ENCODE results near the gene CCDC69.

Gene CCDC69

DNA sequence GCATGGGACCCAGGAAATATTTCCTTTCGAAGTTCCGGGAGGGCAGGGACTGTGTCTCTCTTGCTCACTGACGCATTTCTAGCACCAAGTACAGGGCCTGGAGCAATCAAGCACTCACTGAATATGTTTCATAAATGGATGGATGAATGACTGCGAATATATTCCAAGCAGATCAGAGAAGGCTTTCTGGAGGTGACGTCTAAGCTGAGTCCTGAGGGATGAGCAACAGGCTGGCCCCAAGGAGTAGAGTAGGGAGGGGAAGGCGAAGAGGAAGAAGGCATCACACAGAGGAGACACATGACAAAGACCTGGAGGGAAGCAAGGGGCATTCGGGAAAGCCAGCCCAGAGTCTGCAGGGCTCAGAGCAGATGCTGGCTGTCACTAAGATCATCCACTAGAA, 80.2 kb downstream of the CCDC69 start:
- no peak for DNase-seq

DNA sequence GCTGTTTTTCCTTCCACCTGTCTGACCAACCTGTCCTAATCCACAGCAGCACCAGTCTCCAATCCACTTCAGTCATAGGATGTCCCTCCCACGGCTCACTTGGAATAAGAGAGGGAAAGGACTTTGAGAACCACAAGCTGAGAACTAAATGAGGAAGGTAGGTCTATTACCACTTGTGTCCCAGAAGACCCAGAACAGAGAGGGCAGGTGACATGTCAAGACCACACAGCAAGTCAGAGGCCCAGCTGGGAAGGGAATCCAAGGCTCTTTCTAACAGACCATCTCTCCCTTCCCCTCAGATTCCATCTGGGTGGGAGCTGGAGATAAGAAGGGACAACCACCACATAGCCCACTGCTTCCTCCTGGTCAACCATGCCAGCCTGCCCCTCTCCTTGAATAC, 81.0 kb downstream of the CCDC69 start:
- DNase-seq = no peak

DNA sequence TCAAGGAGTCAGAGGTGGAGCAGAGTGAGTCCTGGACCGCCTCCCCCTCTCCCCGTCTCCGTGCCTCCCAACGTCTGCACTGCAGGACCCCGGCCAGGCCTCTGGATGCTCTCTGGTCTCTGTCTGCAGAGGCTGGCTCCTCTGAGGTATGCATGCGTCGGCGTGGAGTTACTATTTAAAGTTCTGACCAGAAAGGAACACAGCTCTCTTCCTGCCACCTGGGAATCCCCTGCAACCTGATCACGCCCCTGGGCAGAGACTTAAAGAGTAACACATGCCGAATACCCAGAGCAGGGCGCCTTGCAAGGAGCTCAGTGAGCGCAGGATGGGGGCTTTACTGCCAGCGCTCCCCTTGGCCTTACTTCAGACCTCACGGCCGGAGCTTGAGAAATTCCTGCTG, 82.4 kb downstream of the CCDC69 start:
- peak in 1 of 51 donors; percentile 22 for DNase-seq

DNA sequence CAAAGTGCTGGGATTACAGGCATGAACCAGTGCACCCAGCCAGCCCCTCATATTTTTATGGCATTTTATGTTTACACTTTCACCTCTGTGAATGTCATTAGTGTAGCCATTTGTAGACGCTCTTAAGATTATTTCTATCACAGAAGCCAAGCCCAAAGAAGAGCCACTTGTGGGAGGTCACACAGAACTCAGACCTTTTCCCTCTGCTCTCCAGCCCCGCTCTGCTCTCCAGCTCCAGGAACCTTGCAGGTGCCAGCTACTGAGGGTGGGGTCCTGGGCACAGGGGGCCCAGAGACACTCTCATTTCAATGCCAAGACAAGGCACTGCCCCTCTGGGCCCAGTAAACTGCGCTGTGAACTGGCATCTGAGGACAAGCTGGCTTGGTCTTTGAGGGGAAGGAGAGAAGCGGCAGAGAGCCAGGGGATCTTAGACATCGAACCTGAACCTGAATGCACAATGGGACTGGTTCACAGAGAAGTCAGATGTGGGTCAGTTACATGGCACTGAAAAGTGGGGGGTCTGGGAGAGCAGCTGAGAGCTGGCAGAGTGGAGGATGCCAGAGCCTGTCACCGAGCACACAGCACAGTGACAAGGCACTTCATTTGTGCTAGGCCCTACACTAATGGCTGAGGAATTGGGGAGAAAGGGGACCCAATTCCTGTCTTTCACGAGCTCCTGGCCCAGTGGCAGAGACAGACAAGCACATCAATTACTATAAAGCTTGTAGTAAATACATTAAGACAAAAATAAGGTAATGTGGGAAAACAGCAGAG, 83.0 kb downstream of the CCDC69 start:
- peak in 19 of 51 donors; percentile 15 to 57 (median 33) for DNase-seq

DNA sequence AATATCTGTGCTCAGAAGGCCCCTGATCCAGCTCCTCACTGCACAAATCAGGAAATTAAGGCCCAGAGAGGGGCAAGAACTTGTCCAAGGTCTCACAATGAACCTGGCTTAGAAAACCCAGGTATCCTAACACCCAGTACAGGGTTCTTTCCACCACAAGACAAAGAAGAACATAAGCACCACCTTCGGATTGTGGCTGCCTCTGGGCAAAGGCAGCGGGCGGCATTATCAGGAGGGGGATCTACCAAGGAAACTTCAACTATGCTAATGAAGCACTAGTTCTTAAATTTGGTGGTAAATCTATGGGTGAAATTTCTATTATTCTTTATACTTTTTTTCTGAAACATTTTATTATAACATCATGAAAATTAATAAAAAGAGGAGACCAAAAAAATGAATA, 84.2 kb downstream of the CCDC69 start:
- no peak for DNase-seq

DNA sequence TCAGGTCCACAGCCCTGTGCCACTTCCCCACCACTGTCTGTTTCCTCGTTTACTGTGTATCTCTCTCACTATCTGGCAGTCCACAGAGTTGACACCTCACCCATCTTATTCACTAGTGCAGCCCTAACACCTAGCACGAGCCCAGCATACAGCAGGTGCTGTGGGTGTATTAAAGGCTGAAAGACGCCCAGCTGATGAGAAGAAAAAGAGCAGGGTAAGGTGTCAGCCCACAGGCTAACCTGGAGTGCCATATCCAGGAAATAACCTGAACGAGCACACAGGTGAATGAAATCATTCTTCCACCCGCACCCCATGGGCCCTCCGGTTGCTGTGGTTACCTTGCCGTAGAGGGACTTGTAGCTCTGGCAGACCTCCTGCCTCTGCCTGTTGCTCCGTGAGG, 84.9 kb downstream of the CCDC69 start:
- no peak for DNase-seq

DNA sequence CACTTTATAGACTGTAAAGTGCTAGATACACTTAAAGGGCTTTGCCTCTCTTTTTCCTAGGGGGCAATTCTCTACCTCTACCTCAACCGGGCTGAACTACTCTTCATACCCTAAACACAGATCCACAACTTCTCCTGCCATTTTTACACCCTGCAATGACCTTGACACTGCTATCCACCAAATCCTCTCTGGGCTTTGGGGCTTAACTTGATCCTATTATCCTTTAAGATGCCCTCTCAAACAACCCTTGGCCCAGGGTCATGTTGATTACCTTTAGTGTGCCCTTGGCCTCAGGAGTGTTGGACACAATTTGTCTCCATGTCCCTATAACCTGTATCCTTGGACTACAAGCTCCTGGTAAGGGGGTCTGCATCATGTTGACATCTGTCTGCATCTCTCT, 85.8 kb downstream of the CCDC69 start:
- no peak for DNase-seq

DNA sequence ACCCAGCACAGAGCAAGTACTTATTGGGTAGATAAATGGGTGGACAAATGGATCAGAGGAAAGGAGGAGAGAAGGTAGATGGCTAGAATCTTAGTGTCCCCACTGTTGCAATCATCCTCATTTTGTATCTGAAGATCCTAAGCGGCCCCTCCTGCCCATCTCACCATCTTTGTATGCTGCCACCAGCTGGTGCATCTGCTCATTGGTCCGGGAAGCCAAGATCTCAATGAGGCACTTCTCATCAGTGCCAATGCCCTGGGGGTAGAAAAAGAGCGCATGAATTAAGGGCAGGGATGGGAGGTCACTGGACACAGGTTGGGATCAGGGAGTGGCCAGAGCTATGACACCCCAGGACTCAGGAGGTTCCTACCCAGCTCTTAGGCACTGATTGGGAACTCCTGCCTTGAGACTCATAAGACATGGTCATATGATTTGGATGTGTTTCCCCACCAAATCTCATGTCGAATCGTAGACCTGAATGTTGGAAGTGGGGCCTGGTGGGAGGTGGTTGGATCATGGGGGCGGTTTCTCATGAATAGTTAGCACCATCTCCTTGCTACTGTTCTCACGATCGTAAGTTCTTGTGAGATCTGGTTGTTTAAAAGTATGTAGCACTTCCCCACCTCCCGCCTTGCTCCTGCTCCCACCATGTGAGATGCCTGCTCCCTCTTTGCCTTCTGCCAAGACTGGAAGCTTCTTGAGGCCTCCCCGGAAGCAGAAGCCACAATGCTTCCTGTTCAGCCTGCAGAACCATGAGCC, 86.6 kb downstream of the CCDC69 start:
- no peak for DNase-seq

DNA sequence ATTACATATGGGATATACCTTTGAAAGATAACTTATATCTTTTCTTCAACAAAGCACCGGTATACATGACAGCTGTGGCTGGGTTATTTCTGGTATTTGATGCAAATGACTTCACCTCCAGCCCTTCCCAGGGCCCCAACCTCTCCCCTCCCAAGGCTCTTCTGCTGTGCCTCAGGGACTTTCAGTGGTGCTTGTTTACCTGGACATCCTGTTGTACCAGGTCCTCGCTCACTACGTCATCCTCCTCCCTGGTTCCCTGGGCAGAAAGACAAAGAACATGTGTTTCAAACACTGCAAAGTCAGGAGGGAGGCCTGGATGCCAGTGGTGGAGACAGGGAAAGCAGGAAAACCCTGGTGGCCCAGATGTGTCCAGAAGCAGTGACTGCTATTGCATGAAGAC, 89.7 kb downstream of the CCDC69 start:
- DNase-seq = no peak

DNA sequence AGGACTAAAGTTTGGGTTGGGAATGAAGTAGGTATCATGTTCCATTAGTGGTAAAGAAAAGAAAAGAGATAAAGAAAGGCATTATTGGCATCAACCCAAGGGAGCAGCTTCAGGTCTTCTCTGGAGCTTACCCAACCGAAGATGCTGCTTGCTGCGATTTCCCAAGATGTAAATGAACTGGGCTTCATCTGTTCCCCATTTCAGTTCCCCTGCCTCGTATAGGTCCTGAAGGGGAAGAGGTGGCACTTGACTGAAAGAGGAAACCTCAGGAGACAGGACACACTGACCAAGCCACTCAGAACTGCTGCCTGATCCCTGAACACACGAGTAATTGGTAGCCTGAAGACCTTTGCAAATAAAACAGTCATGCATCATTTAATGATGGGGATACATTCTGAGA, 90.9 kb downstream of the CCDC69 start:
- DNase-seq = peak in 1 of 51 donors; percentile 6
